H1 (cell line): Measurements from ENCODE around the gene SEMA5B. TPM values are rescaled to one million over a fixed set of nuclear protein-coding genes. Genes with fewer than 3 reads are reported as not detected.

Experiments
- ASH2L ChIP-seq: fragments of 200-600, 300-600 bp; sonication (generic); IDR thresholded peaks from one replicate; pipeline ENCODE4 v1.7.1; 2017; ENCODE audit warnings: low read length
- BACH1 ChIP-seq: IDR thresholded peaks from 2 replicates; pipeline ENCODE4 v1.6.1; 2012; ENCODE audit warnings: low read length, improper control_type of control experiment
- BRCA1 ChIP-seq: IDR thresholded peaks from 2 replicates; pipeline ENCODE4 v1.6.1; 2012; ENCODE audit warnings: low read depth, low read length, improper control_type of control experiment
- KDM1A ChIP-seq: fragments of 200-600, 300-600 bp; sonication (generic); IDR thresholded peaks from 2 replicates; pipeline ENCODE4 v1.7.1; 2016; ENCODE audit warnings: mild to moderate bottlenecking, low read length, borderline replicate concordance
- RBBP5 ChIP-seq: IDR thresholded peaks from 2 replicates; pipeline ENCODE4 v1.7.1; 2012; ENCODE audit warnings: low read depth, mild to moderate bottlenecking, inconsistent platforms, low read length, moderate library complexity, borderline replicate concordance
- RXRA ChIP-seq: IDR thresholded peaks from 2 replicates; pipeline ENCODE4 v1.6.1; 2011; ENCODE audit warnings: low read depth, mild to moderate bottlenecking, low read length, moderate library complexity; ENCODE audit not compliant: insufficient read depth
- SIN3A ChIP-seq, 2 experiments: IDR thresholded peaks in 1 of 2; conservative IDR thresholded peaks in 1 of 2; 2 replicates each; pipeline ENCODE4 v1.6.1; 2011 to 2012; ENCODE audit warnings: low read length in 2 of 2, improper control_type of control experiment in 1 of 2, low read depth in 1 of 2, mild to moderate bottlenecking in 1 of 2
- TBP ChIP-seq: IDR thresholded peaks from 2 replicates; pipeline ENCODE4 v1.6.1; 2011; ENCODE audit warnings: low read depth, low read length, improper control_type of control experiment
- TEAD4 ChIP-seq: IDR thresholded peaks from 2 replicates; pipeline ENCODE4 v1.6.1; 2012; ENCODE audit warnings: low read depth, low read length, inconsistent platforms, mixed read lengths
- ZNF274 ChIP-seq: IDR thresholded peaks from 2 replicates; pipeline ENCODE4 v1.7.0; 2012; ENCODE audit warnings: low read length, borderline replicate concordance; ENCODE audit errors: extremely low read depth
- polyA plus RNA-seq, 7 experiments: library from polyadenylated mRNA; depleted of rRNA in 3 of 7; stranded (reverse) in 5 of 7; unstranded in 2 of 7; fragments of >200 nt in 5 of 7; fragments of 200-250 nt in 2 of 7; gene quantifications; 1 replicate in 5 of 7; 2 replicates in 1 of 7; 4 replicates in 1 of 7; pipeline versions ENCODE4 v1.2.1 to v1.2.3, GENCODE V29; 2011 to 2013; ENCODE audit warnings: missing spikeins in 2 of 7, mixed read lengths in 2 of 7
- total RNA-seq: library from RNA; stranded (reverse); fragmentation: NEBNext Ultra II Directional; extraction: Animal tissue kit (Norgen Biotek cat#: 25700); gene quantifications from 2 replicates; pipeline ENCODE4 v1.2.1, GENCODE V29; 2021
- TF ChIP-seq, protein P1 (sequence below): fragments of 300-600 bp; sonication (generic); IDR thresholded peaks from 2 replicates; pipeline ENCODE4 v1.7.1; 2012; ENCODE audit warnings: low read length, moderate library complexity, mild to moderate bottlenecking, inconsistent platforms; ENCODE audit not compliant: insufficient replicate concordance

Gene SEMA5B
- total and polyA plus RNA-seq, 2 of the 8 experiments (the other 6 are each of a cell fraction or from before 2014, with no cell fraction given), result 13.1 to 22.4 TPM

DNA sequence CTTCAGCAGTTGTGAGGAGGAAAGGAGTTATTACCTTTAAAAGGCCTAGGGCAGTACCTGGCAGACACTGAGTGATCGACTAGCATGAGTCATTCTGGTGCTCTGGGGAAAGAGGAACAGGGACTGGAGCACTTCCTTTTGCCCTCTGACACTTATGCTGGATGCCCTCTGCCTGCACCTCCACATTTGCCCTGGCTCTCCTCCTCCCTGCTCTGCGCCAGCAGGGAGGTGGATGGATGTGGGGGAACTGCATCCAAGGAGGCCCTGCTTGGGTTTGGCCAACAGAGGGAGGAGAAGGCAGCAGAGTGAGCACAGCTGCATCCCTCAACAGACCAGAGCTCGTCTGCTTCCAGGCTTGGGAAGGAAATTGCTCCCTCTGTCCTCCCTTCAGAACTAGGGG is 75.0 kb downstream of the SEMA5B start (continued):
- TF ChIP-seq, protein P1, sequence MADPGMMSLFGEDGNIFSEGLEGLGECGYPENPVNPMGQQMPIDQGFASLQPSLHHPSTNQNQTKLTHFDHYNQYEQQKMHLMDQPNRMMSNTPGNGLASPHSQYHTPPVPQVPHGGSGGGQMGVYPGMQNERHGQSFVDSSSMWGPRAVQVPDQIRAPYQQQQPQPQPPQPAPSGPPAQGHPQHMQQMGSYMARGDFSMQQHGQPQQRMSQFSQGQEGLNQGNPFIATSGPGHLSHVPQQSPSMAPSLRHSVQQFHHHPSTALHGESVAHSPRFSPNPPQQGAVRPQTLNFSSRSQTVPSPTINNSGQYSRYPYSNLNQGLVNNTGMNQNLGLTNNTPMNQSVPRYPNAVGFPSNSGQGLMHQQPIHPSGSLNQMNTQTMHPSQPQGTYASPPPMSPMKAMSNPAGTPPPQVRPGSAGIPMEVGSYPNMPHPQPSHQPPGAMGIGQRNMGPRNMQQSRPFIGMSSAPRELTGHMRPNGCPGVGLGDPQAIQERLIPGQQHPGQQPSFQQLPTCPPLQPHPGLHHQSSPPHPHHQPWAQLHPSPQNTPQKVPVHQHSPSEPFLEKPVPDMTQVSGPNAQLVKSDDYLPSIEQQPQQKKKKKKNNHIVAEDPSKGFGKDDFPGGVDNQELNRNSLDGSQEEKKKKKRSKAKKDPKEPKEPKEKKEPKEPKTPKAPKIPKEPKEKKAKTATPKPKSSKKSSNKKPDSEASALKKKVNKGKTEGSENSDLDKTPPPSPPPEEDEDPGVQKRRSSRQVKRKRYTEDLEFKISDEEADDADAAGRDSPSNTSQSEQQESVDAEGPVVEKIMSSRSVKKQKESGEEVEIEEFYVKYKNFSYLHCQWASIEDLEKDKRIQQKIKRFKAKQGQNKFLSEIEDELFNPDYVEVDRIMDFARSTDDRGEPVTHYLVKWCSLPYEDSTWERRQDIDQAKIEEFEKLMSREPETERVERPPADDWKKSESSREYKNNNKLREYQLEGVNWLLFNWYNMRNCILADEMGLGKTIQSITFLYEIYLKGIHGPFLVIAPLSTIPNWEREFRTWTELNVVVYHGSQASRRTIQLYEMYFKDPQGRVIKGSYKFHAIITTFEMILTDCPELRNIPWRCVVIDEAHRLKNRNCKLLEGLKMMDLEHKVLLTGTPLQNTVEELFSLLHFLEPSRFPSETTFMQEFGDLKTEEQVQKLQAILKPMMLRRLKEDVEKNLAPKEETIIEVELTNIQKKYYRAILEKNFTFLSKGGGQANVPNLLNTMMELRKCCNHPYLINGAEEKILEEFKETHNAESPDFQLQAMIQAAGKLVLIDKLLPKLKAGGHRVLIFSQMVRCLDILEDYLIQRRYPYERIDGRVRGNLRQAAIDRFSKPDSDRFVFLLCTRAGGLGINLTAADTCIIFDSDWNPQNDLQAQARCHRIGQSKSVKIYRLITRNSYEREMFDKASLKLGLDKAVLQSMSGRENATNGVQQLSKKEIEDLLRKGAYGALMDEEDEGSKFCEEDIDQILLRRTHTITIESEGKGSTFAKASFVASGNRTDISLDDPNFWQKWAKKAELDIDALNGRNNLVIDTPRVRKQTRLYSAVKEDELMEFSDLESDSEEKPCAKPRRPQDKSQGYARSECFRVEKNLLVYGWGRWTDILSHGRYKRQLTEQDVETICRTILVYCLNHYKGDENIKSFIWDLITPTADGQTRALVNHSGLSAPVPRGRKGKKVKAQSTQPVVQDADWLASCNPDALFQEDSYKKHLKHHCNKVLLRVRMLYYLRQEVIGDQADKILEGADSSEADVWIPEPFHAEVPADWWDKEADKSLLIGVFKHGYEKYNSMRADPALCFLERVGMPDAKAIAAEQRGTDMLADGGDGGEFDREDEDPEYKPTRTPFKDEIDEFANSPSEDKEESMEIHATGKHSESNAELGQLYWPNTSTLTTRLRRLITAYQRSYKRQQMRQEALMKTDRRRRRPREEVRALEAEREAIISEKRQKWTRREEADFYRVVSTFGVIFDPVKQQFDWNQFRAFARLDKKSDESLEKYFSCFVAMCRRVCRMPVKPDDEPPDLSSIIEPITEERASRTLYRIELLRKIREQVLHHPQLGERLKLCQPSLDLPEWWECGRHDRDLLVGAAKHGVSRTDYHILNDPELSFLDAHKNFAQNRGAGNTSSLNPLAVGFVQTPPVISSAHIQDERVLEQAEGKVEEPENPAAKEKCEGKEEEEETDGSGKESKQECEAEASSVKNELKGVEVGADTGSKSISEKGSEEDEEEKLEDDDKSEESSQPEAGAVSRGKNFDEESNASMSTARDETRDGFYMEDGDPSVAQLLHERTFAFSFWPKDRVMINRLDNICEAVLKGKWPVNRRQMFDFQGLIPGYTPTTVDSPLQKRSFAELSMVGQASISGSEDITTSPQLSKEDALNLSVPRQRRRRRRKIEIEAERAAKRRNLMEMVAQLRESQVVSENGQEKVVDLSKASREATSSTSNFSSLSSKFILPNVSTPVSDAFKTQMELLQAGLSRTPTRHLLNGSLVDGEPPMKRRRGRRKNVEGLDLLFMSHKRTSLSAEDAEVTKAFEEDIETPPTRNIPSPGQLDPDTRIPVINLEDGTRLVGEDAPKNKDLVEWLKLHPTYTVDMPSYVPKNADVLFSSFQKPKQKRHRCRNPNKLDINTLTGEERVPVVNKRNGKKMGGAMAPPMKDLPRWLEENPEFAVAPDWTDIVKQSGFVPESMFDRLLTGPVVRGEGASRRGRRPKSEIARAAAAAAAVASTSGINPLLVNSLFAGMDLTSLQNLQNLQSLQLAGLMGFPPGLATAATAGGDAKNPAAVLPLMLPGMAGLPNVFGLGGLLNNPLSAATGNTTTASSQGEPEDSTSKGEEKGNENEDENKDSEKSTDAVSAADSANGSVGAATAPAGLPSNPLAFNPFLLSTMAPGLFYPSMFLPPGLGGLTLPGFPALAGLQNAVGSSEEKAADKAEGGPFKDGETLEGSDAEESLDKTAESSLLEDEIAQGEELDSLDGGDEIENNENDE, result no peak
- TF ChIP-seq SIN3A (conservative IDR thresholded peaks at IDR 0.05 in 1 of 2, IDR thresholded peaks at IDR 0.05 in 1 of 2; ENCODE audit: low read depth in 1 of 2, low read length in 2 of 2) (no peak), BACH1 (no peak), RXRA (no peak), ZNF274 (no peak), RBBP5 (no peak), KDM1A (no peak), ASH2L (no peak), BRCA1 (no peak), TBP (no peak), TEAD4 (no peak)
